ENCODE measurements around the gene FGB.
"Not testable (repeated sequence)": the region's sequence is repeated elsewhere in the genome, so short reads cannot be mapped to it uniquely, and the experiment has no call there.

The FGB gene

GRCh38 chr4:154594343-154594742 lies 31.5 kb downstream of the FGB start:
- in situ Hi-C loops (cut with HindIII; ENCODE audit: low sequenced_read_pairs), result not testable (repeated sequence)

GRCh38 chr4:154595807-154596206 lies 33.0 kb downstream of the FGB start:
- in situ Hi-C loops (cut with HindIII; ENCODE audit: low sequenced_read_pairs), result no loop called here

GRCh38 chr4:154597281-154597680 lies 34.5 kb downstream of the FGB start:
- in situ Hi-C loops (cut with HindIII; ENCODE audit: low sequenced_read_pairs), result not testable (repeated sequence)

GRCh38 chr4:154597798-154598774 lies 35.3 kb downstream of the FGB start:
- in situ Hi-C loops (cut with HindIII; ENCODE audit: low sequenced_read_pairs), result no loop called here

GRCh38 chr4:154602404-154603020 lies 39.7 kb downstream of the FGB start:
- in situ Hi-C loops (cut with HindIII; ENCODE audit: low sequenced_read_pairs), result loop anchor here (5.0 kb wide), 1 partner anchor 35 kb away; no protein-coding TSS in a partner anchor

GRCh38 chr4:154603033-154603943 lies 40.5 kb downstream of the FGB start:
- in situ Hi-C loops (cut with HindIII; ENCODE audit: low sequenced_read_pairs), result loop anchor here (5.0 kb wide), 1 partner anchor 36 kb away; no protein-coding TSS in a partner anchor

- in situ Hi-C loops (cut with HindIII; ENCODE audit: low sequenced_read_pairs), result loop anchor here (5.0 kb wide), 1 partner anchor 37 kb away; no protein-coding TSS in a partner anchor
These were observed 41.9 kb downstream of the FGB start for GRCh38 chr4:154604696-154605200.

- in situ Hi-C loops (cut with HindIII; ENCODE audit: low sequenced_read_pairs), result no loop called here
These were observed 44.2 kb downstream of the FGB start for GRCh38 chr4:154606728-154607723.

- in situ Hi-C loops (cut with HindIII; ENCODE audit: low sequenced_read_pairs), result no loop called here
These were observed 45.8 kb downstream of the FGB start for GRCh38 chr4:154608361-154609252.

GRCh38 chr4:154609532-154609931 lies 46.7 kb downstream of the FGB start:
- in situ Hi-C loops (cut with HindIII; ENCODE audit: low sequenced_read_pairs), result no loop called here

- in situ Hi-C loops (cut with HindIII; ENCODE audit: low sequenced_read_pairs), result loop anchor here (5.0 kb wide), 1 partner anchor 107 kb away; no protein-coding TSS in a partner anchor
These were observed 47.8 kb downstream of the FGB start for GRCh38 chr4:154610582-154610981.

GRCh38 chr4:154611833-154612232 lies 49.0 kb downstream of the FGB start:
- in situ Hi-C loops (cut with HindIII; ENCODE audit: low sequenced_read_pairs), result loop anchor here (5.0 kb wide), 1 partner anchor 105 kb away; no protein-coding TSS in a partner anchor

GRCh38 chr4:154612472-154613414 lies 49.9 kb downstream of the FGB start, which contains the start of gene FGG:
FGG (minus strand) TSS chr4:154612656; CDS start chr4:154612609, 47 bp downstream.
- in situ Hi-C loops (cut with HindIII; ENCODE audit: low sequenced_read_pairs), result loop anchor here (5.0 kb wide), 1 partner anchor 105 kb away; no protein-coding TSS in a partner anchor

- in situ Hi-C loops (cut with HindIII; ENCODE audit: low sequenced_read_pairs), result loop anchor here (5.0 kb wide), 1 partner anchor 103 kb away; no protein-coding TSS in a partner anchor
These were observed 51.5 kb downstream of the FGB start for GRCh38 chr4:154614306-154614705.

GRCh38 chr4:154615211-154615610 lies 52.4 kb downstream of the FGB start:
- in situ Hi-C loops (cut with HindIII; ENCODE audit: low sequenced_read_pairs), result no loop called here

GRCh38 chr4:154616287-154616686 lies 53.5 kb downstream of the FGB start:
- in situ Hi-C loops (cut with HindIII; ENCODE audit: low sequenced_read_pairs), result no loop called here

- in situ Hi-C loops (cut with HindIII; ENCODE audit: low sequenced_read_pairs), result no loop called here
These were observed 53.9 kb downstream of the FGB start for GRCh38 chr4:154616731-154617130.
